Right renal pelvis (tissue), 4 donors: ENCODE results near the gene LPAR2. TPM values are rescaled to one million over a fixed set of nuclear protein-coding genes. Genes with fewer than 3 reads are reported as not detected.
"Not testable (repeated sequence)": the region's sequence is repeated elsewhere in the genome, so short reads cannot be mapped to it uniquely, and the experiment has no call there.

Experiments used
- DNase-seq, 4 donors: peaks; one replicate each; pipeline ENCODE4 v3.0.0-alpha.2; 2013; ENCODE audit warnings: low read depth in 4 of 4, low spot score in 3 of 4, missing footprints in 1 of 4
- polyA plus RNA-seq, 4 donors: library from polyadenylated mRNA; unstranded; fragments of 120-200 nt; gene quantifications; one replicate each; pipeline ENCODE4 v1.2.1, GENCODE V29; 2013; ENCODE audit not compliant: insufficient read length in 4 of 4

Gene LPAR2
- 10 to 100 TPM; 21.1 to 32.1 (median 26.6) TPM for polyA plus RNA-seq

DNA sequence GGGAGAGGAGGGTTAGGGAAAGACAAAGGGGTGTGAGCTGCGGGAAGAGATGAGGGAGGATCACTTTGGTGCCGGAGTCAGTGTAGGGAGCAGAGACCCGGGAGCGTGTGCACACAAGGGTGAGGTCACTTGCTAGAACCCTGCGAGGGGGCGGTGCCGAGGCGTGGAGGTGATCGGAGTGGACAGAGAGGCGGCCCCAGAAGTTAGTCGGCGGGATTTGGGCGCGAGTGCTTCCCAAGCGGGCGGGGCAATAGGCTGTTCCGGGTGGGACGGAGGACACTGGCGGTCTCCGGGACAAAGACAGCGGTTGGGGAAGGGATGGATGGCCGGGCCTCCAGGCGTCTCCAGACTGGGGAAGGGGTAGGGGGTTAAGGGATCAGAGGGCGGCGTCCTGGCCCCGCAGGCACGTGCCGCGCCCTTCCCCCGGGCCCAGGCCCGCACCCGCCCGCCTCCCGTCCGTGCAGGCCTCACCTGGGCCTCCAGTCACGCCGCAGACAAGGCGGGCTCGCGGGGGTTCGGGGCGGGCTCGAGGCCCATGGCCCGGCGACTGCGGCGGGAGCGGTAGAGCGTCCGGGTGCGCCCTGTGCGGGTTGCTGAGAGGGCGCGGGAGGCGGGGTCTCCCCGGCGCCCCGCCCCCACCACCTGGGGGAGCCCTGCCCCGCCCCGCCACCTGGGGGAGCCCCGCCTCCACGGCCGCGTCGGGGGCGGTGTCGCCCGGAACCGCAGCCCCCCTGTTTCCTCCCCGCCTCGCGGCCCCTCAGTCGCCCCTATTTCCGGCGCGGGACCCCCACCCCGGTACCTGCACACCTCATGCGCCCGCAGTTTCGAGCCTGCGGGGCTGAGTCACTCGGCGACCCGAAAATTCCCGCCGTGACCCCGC is at the start of gene LPAR2:
TSS of gene LPAR2 (minus strand) at position 600 of the 880 bp plus-strand sequence. CDS start 945 bp downstream, outside the sequence.
- DNase-seq: no peak

DNA sequence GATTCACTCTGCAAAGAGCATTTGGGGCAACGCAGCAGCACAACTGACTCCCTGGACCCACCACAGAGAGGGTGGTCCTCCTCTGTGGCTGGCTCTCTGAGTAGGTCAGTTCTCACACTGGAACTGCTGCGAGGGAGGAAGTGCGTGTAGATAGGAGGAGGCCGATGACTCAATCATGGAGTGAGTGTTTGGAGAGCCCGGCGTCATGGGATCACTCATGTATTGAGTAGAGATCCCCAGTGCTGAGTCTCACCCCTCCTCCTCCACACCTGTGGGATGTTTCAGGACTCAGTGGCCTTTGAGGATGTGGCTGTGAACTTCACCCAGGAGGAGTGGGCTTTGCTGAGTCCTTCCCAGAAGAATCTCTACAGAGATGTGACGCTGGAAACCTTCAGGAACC is 49.6 kb upstream of the LPAR2 start:
- no peak for DNase-seq

DNA sequence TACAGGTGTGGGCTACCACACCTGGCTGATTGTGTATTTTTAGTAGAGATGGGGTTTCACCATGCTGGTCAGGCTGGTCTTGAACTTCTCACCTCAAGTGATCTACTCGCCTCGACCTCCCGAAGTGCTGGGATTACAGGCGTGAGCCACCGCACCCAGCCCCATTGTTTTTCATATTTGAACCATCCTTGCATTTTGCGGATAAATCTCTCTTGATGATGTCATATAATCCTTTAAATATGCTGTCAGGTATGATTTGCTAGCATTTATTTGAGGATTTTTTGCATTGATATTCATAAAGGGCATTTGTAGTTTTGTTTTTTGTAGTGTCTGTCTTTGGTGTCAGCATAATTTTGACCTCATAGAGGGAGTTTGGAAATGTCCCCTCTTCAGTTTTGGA is 46.3 kb upstream of the LPAR2 start:
- no peak for DNase-seq

DNA sequence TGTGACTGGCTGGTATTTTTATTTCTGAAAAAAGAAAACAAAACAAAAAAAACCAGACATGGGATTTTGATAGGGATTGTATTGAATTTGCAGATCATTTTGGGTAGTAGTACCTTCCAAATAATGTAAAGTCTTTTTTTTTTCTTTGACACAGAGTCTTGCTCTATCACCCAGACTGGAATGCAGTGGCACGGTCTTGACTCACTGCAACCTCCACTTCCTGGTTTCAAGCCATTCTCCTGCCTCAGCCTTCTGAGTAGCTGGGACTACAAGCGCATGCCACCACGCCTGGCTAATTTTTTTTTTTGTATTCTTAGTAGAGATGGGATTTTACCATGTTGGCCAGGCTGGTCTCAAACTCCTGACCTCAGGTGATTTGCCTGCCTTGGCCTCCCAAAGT is 44.8 kb upstream of the LPAR2 start:
- no peak for DNase-seq

DNA sequence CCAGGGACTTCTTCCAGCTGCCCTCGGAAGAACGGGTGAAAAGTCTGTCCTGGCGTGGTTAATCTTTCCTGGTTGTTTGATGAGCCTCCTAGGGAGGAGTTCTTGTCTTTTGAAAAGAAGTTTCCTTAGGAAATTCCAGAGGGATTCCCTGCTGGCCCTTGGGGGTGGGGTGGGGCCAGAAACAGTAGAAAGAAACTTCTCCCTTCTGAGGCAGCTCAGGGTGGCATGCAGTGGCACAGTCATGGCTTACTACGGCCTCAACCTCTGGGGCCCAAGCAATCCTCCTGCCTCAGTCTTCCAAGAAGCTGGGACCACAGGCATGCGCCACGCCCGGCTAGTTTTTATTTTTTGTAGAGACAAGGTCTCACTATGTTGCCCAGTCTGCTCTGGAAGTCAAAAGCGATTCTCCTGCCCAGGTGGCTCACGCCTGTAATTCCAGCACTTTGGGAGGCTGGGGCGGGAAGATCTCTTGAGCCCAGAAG is 42.1 kb upstream of the LPAR2 start:
- DNase-seq: no peak

DNA sequence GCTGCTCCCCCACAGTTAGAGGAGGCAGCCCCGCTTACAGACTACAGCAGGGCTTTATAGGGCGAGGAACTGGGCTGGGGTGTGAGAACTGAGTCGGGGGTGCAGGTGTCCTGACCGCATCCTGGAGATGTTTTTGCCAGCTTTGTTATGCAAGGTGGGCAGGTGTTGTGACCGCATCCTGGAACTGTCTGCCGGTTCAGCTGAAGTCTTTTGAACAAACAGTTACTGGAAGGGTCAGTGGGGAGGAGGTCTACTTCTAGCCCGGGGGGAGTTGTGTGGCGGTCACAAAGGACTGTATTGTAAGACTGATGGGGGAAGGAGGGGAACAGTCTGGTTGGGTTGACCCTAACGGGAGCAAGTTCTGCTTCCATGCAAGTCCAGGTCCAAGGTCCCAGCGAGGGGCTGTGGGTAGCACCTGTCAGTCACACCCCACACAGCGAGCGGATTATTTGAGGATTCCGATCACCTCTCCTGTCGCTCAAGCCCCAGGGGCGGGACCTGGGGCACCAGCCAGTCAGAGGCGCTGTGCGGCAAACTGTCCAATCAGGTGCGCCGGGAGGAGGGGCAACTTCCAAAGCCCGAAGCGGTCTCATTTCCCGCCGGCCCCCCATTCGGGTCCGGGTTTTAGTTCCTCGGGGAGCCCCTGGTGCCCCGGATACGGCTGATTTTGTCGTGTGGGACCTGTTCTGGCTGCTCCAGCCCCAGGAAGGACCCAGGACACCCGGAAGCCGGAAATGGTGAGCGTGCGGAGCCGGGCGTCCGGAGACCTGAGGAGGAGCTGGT is 40.4 kb upstream of the LPAR2 start, which contains the start of gene ZNF101:
TSS of gene ZNF101 (plus strand) at position 610 of the 783 bp plus-strand sequence. CDS start at position 735, 125 bp downstream.
- peak; percentile 82 to 91 (median 85) for DNase-seq

DNA sequence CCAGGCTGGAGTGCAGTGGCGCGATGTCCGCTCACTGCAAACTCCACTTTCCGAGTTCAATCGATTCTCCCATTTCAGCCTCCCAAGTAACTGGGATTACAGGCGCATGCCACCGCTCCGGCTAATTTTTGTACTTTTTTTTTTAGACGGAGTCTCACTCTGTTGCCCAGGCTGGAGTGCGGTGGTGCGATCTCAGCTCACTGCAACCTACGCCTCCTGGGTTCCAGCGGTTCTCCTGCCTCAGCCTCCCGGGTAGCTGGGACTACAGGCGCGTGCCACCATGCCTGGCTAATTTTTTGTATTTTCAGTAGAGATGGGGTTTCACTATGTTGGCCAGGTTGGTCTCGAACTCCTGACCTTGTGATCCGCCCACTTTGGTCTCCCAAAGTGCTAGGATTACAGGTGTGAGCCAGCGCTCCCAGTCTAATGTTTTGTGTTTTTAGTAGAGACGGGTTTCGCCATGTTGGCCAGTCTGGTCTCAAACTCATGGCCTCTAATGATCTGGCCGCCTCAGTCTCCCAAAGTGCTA is 37.5 kb upstream of the LPAR2 start:
- DNase-seq: not testable (repeated sequence)

DNA sequence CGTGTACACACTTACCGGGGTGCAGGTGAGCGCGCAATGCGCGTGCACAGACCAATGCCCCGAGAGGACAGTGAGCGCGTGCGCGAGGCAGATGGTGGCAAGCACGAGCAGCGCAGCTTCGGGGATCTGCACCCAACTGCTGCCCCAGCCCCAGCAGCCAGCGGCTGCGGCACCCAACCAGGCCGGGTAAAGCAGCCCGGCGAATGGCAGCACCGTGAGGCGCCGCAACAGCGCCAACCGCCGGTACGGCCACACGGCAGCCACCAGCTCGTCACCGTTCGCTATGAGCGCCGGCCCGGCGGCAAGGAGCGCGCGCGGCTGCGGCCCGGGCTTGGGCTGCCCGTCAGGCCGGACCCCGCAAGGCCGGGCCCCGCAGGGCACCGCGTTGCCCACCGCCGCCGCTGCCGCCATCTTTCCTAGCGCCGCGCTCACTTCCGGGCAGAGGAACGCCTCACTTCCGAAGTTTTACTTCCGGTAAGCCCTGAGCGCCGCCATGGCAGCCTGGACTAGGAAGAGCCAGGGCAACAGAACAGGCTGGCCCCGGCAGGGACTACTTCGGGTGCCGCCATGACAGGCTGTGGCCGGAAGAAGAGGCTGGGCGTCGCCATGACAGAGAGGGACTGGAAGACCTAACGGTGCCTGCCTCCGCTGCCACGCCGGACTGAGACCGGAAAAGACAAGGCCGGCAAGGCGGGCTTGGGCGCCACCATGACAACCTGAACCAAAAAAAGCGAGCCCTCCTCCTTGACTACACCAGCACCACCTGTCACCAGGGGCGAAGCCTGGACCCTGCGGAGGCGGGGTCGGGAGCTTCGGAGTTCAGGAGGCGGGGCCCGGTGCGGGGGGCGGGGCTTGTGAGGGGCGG is 35.5 kb upstream of the LPAR2 start, which contains the start of gene ATP13A1:
TSS of gene ATP13A1 (minus strand) at position 421 of the 865 bp plus-strand sequence. CDS start at position 411, 10 bp downstream.
- peak; percentile 89 to 93 (median 92) for DNase-seq

DNA sequence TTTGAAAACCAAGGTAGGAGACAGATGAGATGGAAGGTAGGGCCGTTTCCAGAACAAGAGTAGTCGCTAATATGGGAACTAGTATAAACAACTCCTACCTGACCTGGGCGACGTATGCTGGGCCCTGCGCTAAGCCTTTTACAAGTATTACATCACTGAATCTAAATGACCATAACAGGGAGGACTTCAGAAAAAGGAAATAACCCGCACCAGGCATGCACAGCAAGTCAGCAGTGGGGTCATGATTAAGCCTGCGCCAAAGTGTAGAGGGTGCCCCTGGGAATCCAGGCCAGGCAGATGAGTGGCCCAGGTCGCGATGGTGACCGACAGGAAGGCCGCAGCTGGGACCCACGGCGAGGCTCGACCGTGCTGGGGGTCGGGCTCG is 34.8 kb upstream of the LPAR2 start:
- no peak for DNase-seq

DNA sequence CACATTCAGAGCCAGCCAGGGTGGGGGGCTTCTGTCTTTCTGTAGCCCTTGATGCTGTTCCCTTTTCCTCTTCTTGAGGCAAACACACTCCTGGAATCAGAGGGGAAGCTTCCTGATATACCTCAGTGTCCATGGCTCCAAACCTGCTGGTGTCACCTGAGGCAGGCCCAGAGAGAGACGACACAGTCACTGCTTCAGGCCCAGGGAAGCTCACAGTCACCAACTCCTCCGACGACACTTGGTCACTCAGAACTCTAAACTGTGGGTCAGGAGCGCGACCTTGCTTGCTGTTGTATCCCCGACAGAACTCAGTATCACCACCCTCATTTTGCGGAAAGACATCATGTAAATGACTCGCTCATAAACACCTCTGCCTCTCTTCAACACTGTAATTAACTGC is 34.3 kb upstream of the LPAR2 start:
- no peak for DNase-seq

DNA sequence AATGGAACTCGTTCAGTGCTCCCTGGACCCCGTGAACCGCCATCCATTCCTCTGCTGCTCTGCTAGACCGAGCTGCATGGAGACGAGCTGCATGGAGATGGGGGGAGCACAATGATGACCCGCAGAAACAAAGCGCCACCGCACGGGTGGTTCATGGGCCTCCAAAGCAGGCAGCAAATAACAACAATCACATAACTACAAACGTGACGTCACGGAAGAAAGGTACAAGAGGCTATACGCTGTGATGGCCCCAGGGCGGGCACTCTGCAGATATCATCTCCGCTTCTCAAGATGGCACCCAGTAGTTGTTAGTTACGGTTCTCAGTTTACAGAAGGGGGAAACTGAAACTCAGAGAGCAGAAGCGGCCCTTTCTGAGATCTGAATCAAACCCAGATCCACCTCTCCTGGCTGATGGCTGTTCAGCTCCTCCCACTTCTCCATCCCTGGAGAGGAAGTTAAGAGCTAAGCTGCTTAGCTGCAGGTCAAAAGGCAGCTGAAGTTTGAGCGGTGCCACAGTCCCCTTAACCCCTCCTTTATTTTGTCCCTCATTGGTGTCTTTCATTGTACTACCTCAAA is 33.7 kb upstream of the LPAR2 start:
- DNase-seq: no peak

DNA sequence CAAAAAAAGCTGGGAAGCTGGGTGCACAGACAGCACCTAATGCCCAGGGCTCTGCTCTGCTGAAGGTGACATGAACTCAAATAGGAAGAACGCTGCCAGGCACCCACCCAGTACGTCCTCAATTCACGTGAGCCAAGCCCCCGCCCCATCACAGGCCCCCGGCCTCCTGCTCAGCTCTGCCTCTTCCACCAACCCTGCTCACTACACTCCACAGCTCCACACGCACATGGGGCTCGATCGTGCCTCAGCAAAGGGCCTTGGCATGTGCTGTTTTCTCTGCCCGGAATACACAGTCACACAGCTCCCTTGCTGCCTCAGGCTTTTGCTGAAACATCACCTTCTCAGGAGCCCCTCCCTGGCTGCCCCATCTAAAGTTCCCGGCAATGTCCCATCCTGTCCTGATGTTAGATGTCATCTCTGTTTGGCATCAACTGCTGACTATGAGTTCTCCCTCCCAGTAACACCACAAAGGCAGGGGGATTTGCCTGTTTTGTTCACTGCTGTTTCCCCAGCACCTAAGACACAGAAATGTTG is 33.2 kb upstream of the LPAR2 start:
- no peak for DNase-seq

DNA sequence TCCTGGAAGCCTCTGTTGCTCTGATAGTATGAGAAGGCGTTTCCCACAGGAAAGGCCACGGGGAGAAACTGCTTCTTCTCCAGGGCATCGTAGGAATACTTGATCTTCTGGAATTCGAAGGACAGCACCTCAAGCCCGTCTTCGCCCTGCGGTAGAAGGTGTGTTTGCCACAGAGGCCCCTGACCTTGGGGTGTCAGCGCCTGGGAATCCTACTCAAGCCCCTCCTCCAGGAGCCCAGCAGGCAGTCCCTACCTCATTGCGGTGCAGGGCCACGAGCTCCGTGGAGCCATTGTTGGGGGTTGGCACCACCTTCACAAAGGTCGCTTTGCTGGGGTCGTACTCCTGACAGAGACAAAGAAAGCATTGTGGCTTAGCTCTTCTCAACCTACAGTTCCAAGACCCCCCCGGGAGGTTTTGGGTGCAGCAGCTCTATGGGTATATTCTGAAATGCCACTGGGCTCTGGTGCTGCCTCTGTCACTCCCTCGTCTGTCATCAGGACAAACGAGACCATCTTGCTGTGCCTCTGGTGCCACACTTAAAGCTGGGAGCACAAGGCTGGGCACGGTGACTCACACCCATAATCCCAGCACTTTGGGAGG is 31.7 kb upstream of the LPAR2 start:
- DNase-seq: no peak

DNA sequence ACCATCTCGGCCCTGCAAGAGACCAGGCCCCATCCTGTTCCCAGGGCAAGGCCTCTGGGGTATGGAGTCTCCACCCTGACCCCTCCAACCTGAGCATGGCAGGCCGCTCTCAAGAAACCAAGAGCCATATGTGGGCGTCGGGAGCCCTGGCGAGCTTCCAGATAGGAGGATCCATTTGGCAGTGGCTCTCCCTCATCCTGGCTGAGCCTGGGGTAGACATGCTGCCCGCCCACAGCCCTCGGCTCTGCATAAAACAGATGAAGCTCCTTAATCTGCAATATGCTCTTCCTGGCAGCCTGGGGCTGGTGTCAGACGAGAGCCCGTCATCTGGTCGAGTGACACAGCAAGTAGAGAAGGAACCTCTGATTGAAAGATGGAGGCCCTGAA is 29.4 kb upstream of the LPAR2 start:
- no peak for DNase-seq

DNA sequence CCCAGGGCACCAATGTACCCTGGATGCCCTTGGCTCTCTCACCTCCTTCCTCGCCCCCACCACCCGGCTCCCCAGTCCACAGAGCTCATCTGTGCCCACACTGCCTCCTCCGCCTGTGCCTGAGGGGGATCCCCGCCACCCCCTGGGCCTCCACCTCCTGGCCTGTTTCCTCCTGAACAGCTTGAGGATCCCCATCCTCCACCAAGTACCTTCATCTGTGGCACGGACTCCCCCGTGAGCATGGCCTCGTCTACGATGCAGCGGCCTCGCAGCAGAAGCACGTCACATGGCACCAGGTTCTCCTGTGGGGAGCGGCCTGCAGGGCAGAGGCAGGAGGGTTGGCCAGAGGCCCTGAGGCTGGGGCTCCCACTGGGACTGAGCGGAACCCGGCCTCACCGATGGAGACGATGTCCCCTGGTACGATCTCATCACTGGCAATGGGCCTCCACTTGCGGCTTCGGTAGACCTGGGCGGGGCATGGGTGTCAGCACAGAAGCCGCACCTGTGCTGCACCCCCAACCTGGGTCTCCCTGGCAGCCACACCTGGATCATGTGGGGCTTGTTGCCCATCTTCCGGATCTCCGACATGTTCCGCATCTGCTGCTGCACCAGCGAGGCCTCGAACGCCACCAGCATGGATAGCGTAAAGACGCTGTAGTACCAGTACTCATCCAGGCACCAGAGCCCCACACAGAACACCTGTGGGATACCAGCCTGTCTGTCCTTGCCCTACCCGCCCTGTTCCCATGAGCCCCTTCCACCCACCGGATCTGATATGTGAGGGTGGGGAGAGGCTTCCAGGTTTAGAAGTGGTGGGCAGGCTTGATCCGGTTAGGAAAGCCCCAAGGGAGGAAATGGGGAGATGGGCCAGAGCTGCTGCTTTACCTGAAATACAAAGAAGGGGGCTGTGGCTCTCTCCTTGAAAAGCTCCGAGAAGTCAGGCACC is 28.7 kb upstream of the LPAR2 start:
- DNase-seq: no peak

DNA sequence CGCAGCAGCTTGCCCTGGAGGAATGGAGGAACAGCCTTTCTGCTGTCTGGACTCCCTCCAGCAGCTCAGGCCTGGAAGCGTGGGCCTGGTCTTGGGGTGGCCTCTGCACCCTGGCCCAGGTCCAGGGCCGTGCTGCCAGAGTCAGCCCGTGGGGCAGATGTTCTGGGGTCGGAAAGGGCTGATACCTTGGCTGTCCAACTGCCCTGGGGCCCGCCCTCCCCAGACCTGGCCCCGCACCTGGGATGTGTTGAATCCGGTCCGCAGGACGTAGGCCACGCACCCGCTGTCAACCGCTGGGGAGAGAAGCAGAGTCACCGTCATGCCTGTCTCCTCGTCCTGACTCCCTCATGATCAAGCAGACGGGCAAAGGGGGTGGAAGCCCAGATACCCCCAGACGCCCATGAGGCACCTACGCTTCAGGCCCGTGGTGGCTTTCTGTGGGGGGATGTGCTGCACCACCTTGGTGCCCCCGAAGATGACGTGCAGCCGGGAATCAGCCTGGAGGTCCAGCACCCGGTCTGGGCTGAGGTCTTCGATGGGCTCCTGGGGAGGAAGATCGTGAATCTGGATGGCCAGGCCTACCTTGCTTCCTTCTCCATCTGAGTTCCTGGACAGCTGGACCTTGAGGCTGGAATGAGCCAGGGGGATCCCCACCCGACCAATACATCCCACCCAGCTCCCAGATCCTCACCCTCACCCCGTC is 27.8 kb upstream of the LPAR2 start:
- no peak for DNase-seq

DNA sequence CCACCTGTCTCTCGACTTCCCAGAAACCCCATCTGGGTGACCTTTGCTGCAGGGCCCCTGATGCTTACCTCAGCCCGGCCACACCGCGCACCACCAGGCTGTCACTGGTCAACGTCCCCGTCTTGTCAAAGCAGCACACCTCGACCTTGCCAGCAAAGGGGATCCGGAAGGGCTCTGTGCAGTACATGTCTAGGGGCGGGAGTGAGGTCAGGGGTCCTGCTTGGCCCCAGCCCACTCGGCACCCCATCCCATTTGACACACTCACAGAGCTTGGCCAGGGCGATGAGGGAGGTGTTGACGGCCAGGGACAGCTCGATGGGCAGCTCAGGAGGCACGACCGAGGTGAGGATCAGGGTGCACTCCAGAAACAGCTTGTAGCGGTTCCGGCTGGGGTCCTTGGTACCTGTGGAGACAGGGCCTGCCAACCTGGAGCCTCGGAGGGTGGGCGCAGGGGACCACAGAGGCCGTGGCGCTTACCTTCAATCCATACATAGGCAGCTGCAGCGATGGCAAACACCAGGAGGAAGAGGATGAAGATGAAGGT is 27.1 kb upstream of the LPAR2 start:
- no peak for DNase-seq
